ENCODE measurements around the gene REPS2. TPM values are rescaled to one million over a fixed set of nuclear protein-coding genes. Genes with fewer than 3 reads are reported as not detected.

The REPS2 gene
- total RNA-seq, 1 experiment from 2014 or later: 3.7 TPM

- H3K9me3 ChIP-seq (ENCODE audit: control insufficient read depth, low read depth, low read length): no peaks in the 10 kb centered on the region
- Mint-ChIP-seq H3K4me3 (no peak overlapping the region), H3K9me3 (peaks cover 3 to 5% of the 10 kb centered on the region in 2 experiments; a peak in 1 of 5 replicates), H3K27me3 (ENCODE audit: low read depth) (no peaks in the 10 kb centered on the region), H3K4me1 (peaks cover 4 to 9% of the 10 kb centered on the region in 2 experiments), H3K27ac (no peak overlapping the region), H3K36me3 (ENCODE audit: insufficient read depth in 1 of 3, low read depth in 3 of 3) (peaks cover 0 to 1% (median 0%) of the 10 kb centered on the region in 3 experiments; a peak in 2 of 7 replicates)
- H2BK20ac ChIP-seq (ENCODE audit: low read depth, low read length, poor library complexity, severe bottlenecking): no peak overlapping the region
- no peak overlapping the region for H3K4ac ChIP-seq (ENCODE audit: low read depth, low read length)
- no peak overlapping the region for H2BK12ac ChIP-seq (ENCODE audit: insufficient read length, low read depth, low read length)
- H4K91ac ChIP-seq (ENCODE audit: insufficient read length, low read depth, low read length): no peak overlapping the region
- no peak overlapping the region for H4K8ac ChIP-seq (replicated peaks; ENCODE audit: insufficient read length, low read depth, low read length)
- H3K14ac ChIP-seq (ENCODE audit: insufficient read depth, low read length): no peak overlapping the region
- no peak overlapping the region for H2BK120ac ChIP-seq (ENCODE audit: low read depth, low read length, poor library complexity, severe bottlenecking)
- H3K27ac ChIP-seq (ENCODE audit: insufficient read length, low read depth, low read length): no peak overlapping the region
- no peak overlapping the region for H3K56ac ChIP-seq (ENCODE audit: insufficient read length, low read depth, low read length)
- H2AFZ ChIP-seq (ENCODE audit: low read length): no peak overlapping the region
- H2BK5ac ChIP-seq (ENCODE audit: insufficient read length, low read length): no peak overlapping the region
- H3K79me1 ChIP-seq (ENCODE audit: insufficient read depth, low read depth, low read length, poor library complexity, severe bottlenecking): no peaks in the 10 kb centered on the region
- no peaks in the 10 kb centered on the region for H3K27me3 ChIP-seq (ENCODE audit: insufficient read depth, low read length)
- H3K4me2 ChIP-seq (ENCODE audit: insufficient read depth, insufficient read length, low read length): no peak overlapping the region
- no CpG with 5 or more reads among the region's 3 CpGs for WGBS (ENCODE audit: extremely low coverage, insufficient read length, low lambda C conversion rate)
- no peaks in the 10 kb centered on the region for H4K20me1 ChIP-seq (ENCODE audit: control insufficient read depth, insufficient read depth, insufficient read length)
- H3K18ac ChIP-seq (ENCODE audit: insufficient read length, low read depth, low read length): no peak overlapping the region
- H2AK5ac ChIP-seq (ENCODE audit: insufficient read length, low read length): no peak overlapping the region
- DNase-seq: no peak
- H3K23me2 ChIP-seq (ENCODE audit: insufficient read length, low read depth, low read length, poor library complexity, severe bottlenecking): no peaks in the 10 kb centered on the region
- peaks cover 3% of the 10 kb centered on the region; the same call in 1 of the 2 replicates for H3K4me1 ChIP-seq (ENCODE audit: insufficient read depth, low read length)
- H3K23ac ChIP-seq (ENCODE audit: insufficient read length, low read depth, low read length): no peak overlapping the region
- TF ChIP-seq CTCF (conservative IDR thresholded peaks at IDR 0.05): no peak
- H2BK15ac ChIP-seq (ENCODE audit: low read depth, low read length): no peak overlapping the region
- no peak overlapping the region for H3K9ac ChIP-seq (ENCODE audit: extremely low read depth, insufficient read length, low read length)
- H4K5ac ChIP-seq (ENCODE audit: insufficient read length, low read depth, low read length): no peak overlapping the region
- H3K79me2 ChIP-seq (ENCODE audit: insufficient read depth, low read length): no peaks in the 10 kb centered on the region
- no peak overlapping the region for H3T11ph ChIP-seq (ENCODE audit: low read length)
Observed at GRCh38 chrX:16923157-16923556, 23.3 kb upstream of the REPS2 start.
